GM18873 (cell line): ENCODE measurements around the gene MSX2.

ENCODE experiments used
- ATAC-seq: cut with Tn5 transposase; IDR thresholded peaks from one replicate; pipeline ENCODE4 v1.9.1; 2021; ENCODE audit warnings: mild to moderate bottlenecking, moderate library complexity, moderate number of reproducible peaks; ENCODE audit not compliant: unreplicated experiment, low FRiP score

Gene MSX2

DNA sequence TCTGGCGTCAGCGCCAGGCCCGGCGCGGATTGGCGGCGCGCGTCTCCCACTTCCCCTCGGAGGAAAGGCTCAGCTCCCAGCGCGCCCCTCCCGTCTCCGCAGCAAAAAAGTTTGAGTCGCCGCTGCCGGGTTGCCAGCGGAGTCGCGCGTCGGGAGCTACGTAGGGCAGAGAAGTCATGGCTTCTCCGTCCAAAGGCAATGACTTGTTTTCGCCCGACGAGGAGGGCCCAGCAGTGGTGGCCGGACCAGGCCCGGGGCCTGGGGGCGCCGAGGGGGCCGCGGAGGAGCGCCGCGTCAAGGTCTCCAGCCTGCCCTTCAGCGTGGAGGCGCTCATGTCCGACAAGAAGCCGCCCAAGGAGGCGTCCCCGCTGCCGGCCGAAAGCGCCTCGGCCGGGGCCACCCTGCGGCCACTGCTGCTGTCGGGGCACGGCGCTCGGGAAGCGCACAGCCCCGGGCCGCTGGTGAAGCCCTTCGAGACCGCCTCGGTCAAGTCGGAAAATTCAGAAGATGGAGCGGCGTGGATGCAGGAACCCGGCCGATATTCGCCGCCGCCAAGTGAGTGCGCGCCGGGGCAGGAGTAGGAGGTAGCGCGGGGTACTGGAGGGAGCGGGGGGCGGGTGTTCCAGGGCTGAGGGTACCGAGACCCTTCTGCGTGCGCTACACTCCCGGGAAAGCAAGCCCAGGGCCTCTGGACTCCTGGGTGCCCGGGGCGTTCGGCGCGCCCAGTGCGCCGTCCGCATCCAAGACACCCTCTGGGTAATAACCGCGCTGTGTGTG lies at the start of gene MSX2:
MSX2 (plus strand) TSS at position 99 of the 777 bp plus-strand sequence; CDS start at position 177, 78 bp downstream.
- ATAC-seq, result no peak

DNA sequence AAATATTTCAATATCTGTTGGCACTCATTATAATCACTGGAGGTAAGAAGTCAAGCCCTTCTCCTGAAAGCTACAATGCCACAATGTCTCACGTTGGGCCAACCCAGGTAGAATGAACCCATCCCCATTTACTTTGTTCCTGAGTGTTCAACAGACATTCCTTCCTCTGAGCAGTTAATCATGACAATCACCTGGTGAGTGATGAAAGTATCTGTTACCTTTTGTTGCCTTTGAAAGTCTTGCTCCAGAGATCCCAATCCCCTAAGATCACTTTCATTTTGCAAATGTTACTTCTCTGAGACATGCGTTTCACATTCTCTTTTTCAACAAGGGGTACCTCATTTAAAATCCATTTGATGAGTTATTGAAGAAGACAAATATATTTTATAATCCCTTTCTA lies 49.3 kb upstream of the MSX2 start:
- ATAC-seq, result no peak

DNA sequence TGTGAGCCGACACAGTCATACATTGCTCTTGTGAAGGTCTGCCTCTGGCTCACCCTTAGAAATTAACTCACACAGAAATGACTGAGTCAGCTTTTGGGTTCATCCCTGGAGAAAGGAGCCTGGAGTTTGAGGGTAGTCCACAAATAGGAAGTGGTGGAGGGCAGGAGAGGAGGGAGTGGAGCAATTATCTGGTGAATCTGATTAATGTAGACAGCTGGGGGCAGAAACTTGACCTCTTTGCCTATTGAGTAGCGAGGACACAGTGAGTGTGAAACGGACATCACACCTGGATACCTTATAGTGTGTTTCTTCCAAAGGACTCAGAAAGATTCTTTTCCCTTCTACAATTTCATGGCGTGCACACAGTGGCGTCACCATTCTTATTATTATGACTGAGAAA lies 48.5 kb upstream of the MSX2 start:
- no peak for ATAC-seq

DNA sequence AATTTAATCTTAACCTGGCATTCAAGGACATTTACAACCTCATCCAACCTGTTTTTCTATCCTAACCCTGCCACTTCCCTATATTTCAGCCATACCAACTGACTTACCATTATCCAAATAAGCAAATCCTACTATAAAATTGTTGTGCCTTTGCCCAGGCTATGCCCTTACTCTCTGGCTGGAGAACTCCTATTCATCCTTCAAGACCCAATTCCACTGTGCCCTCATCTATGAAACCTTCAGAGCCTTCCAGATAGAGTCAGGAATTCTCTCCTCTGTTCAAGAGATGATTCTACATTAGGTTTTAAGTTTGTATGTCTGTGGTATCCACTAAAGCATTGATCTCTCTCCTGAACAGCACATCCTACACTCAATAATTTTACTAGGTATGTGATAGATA lies 46.3 kb upstream of the MSX2 start:
- ATAC-seq, result no peak

DNA sequence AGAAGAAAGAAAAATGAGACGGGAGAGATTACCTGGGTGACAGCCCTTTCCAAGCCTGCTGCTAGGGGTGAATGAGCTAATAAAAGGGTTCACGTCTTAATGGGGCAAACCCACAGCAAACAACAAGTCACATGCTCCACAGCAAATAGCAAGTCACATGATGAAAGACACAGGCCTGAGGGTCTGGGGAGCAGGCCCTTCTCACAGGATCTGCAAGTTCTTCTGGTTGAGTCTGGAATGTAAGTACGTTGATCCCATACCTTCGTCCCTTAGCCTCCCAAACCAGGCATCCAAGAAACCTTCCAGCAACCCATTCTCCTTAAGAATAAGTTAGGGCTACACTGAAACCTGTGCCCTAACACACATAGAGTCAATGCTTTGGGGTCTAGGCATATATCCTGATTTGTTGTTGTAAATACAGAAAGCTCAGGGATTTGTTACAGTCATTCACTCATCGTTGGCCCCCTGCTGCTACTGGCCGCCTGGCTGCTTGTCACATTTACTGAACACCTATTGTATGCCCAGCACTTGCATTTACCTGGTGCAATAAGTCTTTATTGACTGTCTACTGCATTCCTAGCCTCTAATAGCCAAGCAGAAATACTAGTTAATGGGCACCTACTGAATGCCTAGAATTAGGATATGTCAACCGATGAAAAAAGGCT lies 43.3 kb upstream of the MSX2 start:
- ATAC-seq, result no peak

DNA sequence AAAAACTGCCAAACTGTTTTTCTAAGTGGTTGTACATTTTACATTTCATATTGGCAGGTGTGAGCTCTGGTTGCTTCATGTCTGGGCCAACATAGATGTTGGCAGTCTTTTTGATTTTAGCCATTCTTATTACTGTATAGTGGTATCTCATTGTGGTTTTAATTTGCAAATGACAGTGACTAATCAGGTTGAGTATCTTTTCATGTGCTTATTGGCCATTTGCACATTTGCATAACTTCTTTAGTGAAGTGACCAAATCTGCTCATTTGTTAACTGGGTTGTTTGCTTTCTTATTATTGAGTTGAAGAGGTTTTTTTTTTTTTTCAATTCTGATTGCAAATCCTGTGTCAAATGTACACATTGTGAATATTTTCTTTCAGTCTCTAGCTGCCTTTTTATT lies 36.9 kb upstream of the MSX2 start:
- no peak for ATAC-seq

DNA sequence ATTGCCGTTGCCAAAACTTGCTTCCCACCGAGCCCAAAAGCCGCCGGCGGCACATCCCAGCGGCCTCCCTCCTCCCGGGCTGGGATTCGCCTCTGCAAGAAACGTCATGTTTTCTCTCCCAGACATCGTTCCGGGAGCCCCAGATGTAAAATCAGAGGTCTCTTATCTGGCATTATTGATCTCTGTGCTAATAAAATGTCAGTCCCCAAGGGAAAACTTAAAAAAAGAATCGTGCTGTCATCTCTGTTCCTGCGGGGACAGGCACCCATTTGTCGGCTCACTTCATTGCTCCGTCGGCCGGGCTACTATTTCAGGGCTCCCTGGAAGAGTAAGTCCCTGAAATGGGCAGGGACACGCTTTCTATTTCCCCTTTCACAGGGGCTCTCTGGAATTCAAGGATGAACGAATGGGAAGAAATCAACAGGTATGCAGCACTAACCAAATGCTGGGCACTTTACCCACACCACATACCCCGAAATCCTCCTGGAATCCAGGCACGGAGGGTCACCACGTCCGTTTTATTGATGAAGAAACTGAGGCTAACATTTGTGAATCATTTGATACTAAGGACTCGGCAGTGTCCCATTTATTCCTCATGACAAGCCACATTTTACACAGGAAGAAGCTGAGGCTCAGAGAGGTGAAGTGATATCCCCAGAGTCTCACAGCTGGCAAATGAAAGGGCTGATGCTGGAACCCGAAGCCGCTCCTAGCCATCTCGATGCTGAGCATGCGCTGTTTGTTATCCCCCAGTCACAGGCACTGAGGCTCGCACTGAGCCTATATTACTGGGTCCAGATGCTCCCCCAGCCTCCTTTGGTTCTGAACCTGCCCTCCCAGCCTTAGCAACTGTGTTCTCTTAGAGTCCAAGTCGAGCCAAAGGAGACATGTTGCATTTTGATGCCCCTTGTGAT lies 35.7 kb upstream of the MSX2 start:
- ATAC-seq, result no peak

DNA sequence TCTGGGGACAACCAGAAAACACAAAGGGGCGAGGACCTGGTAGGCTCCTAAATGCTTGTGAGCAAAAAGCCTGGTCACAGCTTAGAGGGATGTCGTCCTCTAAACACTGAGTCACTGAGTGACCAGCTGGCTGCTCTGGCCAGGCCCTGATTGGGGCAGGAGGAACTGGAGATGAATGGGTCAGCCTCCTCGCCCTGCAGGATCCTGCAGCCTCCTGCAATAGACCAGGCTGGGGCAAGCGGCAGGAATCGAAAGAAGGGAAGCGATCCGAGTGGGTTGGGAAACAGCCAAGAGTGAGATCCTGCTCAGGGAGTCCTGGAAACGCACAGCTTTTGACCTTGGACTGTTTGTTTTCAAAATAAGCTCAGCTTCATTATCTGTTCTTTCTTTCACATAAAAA lies 34.1 kb upstream of the MSX2 start:
- no peak for ATAC-seq

DNA sequence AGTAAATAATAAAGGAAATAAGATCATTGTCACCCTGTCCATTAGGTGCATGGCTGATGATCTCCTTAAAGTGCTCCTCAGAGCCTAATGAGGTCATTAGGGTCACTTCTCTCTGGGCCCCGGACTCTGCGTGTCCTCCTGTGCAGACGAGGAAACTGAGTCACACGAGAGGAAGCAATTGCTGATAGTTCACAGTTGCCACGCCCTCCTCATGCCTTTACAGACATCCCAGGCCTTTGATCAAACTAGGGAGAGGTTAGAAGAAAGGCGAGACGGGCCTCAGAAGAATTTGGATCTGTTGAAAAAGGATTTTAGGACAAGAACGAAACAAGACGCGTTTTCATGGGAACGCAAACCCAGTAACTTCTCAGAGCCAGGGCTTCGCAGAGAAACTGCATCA lies 32.0 kb upstream of the MSX2 start:
- ATAC-seq, result no peak

DNA sequence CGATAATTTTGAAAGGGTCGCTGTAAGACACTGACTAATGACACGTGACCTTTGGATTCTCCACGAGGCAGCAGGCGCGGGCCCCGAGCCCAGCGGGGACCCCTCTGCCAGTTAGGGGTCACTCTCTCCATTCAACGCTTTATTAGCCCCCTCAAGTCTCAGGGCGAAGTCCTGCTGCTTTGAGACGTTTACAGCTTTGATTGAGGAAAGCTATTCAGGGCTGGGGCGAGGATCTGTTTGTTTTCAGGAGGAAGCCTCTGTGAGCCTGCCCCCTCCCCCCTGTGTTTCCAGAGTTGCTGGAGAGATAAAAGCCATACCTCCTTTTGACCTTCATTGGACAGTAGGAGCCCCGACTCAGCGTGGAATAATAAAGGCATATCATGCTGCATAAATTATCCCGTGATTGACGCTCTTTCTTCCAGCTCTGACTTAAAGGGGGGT lies 31.4 kb upstream of the MSX2 start:
- no peak for ATAC-seq

DNA sequence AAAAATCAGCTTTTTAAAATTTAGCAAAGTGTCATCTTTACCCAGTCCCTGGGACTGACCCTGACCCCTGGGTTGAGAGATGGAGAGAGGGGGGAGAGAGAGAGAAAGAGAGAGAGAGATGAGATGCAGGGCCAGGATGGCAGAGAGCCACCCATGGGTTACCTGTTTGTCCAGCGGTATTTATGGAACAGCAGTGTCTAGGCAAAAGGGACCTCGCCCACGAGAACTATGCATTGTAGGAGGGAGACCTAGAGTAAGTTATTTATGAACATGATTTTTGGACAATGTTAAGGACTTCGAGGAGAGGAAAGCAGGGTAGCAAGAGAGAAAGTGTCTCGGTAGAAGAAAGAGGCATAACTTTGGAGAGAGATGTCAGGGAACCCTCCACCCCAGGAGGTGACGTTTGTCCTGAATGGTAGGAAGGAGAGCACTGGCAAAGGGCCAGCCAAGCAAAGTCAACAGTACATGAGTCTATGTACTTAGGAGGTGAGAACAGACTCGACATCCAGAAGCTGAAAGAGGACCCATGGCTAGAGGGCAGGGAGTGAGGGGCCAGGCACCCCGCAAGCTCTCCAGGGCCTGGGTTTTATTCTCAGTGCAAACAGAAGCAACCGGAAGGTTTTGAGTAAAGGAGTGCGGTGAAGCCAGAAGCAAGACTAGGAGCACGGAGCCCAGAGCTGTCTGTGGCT lies 30.5 kb upstream of the MSX2 start:
- ATAC-seq, result no peak

DNA sequence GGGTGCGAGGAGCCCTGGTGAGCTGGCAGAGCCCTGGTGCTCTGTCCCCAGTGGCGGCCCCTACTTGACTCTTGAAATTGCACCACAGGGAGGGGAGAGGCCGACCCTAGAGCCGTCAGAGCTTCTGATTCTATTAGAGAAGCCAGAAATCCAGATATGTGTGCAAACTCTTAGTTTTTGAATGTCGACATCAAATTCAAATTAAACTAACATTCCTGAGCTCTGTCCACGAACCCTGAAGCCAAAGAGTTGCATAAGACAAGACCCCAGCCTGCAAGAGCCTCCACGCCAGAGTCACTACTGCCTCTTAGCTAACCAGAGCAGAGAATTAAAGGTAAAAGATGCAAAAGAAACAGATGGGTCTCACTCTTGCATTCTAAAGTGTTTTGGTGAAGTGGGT lies 29.8 kb upstream of the MSX2 start:
- ATAC-seq, result no peak

DNA sequence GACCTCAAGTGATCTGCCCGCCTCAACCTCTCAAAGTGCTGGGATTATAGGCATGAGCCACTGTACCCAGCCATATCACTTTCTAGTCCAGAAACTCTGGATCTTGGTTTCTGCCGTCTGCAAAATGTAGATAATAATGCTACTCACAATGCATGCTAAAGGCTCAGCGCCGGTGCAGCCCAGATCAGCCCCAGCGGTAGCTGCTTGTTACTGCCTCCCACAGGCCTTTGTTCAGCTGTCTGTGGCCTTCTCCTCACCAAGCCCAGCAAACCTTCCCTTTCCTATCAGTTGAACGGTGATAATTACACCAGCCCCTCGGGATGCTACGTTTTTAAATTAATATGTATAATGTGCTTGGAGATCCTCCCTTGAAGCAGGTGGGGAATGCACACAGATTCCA lies 26.2 kb upstream of the MSX2 start:
- ATAC-seq, result no peak

DNA sequence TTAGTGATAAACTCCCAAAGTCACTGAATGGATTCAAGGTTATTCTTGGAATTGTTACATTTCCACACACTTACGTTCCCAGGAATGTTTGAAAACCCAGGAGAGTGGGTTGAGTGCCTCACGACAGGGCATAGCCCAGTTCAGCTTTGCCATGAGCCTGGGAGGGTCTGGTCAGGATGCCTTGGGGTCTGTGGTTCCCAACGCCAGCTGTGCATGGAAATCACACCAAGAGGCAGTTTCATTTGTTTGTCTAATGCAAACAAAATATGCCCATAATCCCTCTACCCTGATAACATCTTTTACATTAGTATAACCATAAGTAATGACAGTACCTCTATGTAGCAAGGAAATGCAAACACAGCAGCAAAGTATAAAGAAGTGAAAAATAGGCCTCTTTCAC lies 25.3 kb upstream of the MSX2 start:
- ATAC-seq, result no peak

DNA sequence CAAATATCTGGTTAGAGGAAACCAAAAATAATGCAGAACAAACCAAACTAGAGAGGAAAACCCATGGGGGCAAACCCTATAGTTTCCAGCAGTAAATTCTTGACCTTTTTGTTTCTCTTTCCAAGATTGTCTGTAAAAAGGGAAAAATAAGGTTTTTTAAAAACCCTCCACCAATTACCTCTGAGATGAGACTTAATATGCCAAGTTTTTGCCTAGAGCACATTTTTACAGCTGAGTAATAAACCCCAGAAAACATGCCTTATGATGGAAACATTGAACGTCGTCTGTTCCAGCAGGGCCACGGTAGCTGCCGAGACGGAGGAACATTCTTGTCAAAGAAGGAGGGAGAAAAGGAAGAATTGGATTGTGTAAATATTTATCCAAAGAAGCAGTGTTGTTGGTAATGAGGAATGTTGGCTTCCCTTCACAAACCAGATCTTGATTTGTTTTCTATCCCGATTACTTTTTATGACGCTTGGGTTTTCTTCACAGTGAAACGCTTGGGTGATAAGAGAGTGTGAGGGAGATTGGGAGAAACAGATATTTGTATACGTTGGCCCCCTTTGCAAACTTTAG lies 17.3 kb upstream of the MSX2 start:
- no peak for ATAC-seq

DNA sequence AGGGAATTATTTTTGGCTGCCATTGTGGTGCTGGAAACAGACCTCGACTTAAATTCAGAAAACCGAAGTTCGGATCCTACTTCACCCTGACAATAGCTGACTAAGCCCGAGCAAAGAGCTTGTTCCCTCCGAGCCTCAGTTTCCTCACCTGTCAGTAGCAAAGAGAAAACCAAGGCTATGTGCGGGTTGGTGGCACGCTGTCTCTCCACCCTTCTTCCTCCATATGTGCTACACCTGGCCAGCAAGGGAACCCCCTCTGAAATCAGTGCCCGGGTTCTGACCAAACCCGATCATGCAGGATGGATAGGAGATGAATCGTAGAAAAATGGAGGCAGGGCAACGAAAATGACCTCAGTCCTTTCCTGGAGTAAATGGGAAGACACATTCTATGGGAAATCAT lies 16.7 kb upstream of the MSX2 start:
- ATAC-seq, result no peak

DNA sequence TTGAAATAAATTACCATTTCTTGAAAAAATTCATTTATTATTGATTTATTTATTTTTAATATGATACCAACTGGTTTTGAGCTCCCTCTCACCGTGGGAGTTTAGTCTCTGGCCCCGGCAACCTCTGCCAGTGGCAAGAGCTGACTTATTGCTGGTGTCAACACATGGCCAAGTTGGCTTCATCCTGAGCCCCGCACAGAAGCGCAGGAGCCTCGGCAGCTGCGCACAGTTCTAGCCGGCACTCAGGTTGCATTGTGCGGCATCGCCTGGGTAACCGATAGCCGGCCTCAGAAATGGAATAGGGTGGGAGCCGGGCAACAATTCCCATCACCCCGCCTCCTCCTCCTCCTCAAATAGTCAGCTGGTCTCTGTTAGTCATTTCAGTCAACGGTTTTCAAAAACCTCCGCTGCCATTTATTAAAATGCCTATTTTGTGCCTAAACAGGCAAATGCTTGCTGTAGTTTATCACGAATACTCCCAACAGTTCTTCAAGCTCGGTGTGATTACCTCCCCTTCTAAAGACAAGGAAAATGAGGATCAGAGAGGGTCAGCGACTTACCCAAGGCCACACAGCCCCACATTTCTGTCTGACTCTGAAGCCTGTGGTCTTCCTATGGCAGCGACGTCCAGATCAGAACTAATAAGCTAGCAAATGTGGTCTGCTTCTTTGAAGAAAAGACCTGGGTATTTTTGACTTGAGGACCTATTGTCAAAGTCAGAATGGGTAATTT lies 15.7 kb upstream of the MSX2 start:
- no peak for ATAC-seq

DNA sequence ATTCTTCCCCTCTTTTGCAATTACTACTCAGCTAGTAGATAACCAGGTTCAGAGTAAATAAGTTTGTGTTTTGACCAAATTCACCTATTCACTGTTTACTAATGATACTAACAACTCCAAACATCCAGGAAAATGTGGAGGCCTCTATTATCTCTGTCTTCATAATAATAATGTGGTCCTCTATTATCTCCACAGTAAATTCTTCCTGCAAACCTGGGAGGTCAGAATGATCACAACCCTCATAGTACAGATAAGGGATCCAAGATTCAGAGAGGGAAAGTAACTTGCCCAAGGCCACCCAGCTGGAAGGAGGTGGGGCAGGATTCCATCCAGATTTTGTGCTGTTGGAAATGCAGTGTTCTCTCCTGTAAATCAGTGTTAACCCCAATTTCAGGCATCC lies 9.6 kb upstream of the MSX2 start:
- ATAC-seq, result no peak

DNA sequence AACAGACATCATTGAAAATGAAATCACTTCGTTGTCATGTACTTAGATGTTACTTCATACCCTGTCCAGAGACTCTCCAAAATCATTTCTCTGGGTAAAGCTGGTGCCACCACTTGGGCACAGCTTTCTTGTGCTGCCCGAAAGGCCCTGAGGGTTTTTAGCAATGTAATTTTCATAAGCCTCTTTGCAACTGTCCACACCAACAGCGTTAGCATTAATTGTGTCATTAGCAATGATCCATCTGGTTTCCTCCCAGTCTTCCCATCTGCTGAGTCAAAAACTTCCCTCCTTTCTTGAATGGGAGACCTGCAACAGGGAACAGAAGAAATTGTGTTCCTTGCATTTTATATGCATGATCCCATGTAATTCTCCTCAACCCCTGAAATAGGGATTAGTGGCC lies 8.6 kb upstream of the MSX2 start:
- ATAC-seq, result no peak
